Thymus (tissue), 11 donors: Measurements from ENCODE around the gene TEX264. TPM values are rescaled to one million over a fixed set of nuclear protein-coding genes. Genes with fewer than 3 reads are reported as not detected.

ENCODE experiments used
- DNase-seq, 9 donors: peaks; one replicate each; pipeline ENCODE4 v3.0.0-alpha.2; 2013; ENCODE audit warnings: low spot score in 9 of 9, low read depth in 6 of 9, missing footprints in 1 of 9
- H3K27ac ChIP-seq, 2 donors: one replicate each; pipeline ENCODE4 v1.5.1; 2013; ENCODE audit warnings: control low read depth in 1 of 2, low read depth in 1 of 2, low read length in 1 of 2, mild to moderate bottlenecking in 1 of 2, moderate library complexity in 1 of 2
- H3K27me3 ChIP-seq, 2 donors: one replicate each; pipeline ENCODE4 v1.5.1; 2013; ENCODE audit warnings: low read length in 1 of 2; ENCODE audit not compliant: control insufficient read depth in 2 of 2, insufficient read depth in 1 of 2
- H3K36me3 ChIP-seq, 2 donors: one replicate each; pipeline ENCODE4 v1.5.1; 2013; ENCODE audit warnings: low read length in 1 of 2, mild to moderate bottlenecking in 1 of 2, moderate library complexity in 1 of 2; ENCODE audit not compliant: control insufficient read depth in 2 of 2, insufficient read depth in 2 of 2
- H3K4me1 ChIP-seq, 2 donors: one replicate each; pipeline ENCODE4 v1.5.1; 2013; ENCODE audit warnings: low read length in 2 of 2; ENCODE audit not compliant: control insufficient read depth in 2 of 2, insufficient read depth in 2 of 2
- H3K4me3 ChIP-seq, 2 donors: one replicate each; pipeline ENCODE4 v1.5.1; 2013; ENCODE audit warnings: low read length in 2 of 2, control low read depth in 1 of 2, mild to moderate bottlenecking in 1 of 2
- H3K9me3 ChIP-seq, 2 donors: one replicate each; pipeline ENCODE4 v1.5.1; 2013; ENCODE audit warnings: low read length in 1 of 2, mild to moderate bottlenecking in 1 of 2; ENCODE audit not compliant: control insufficient read depth in 2 of 2, insufficient read depth in 1 of 2
- WGBS: extraction: QIAGEN DNeasy Blood & Tissue Kit; methylation state at CpG from one replicate; pipeline ENCODE4 v1.1.7; 2013; 5-methylcytosine and 5-hydroxymethylcytosine counted together
- polyA plus RNA-seq: library from polyadenylated mRNA; stranded (reverse); fragments of 200-250 nt; gene quantifications from one replicate; pipeline ENCODE4 v1.2.3, GENCODE V29; 2013
- total RNA-seq: library from RNA; stranded (reverse); fragments of 120-200 nt; gene quantifications from one replicate; pipeline ENCODE4 v1.2.4, GENCODE V29; 2013
- donor health status: healthy.

Gene TEX264
- total and polyA plus RNA-seq, 2 donors = 38.4 to 61.1 TPM

DNA sequence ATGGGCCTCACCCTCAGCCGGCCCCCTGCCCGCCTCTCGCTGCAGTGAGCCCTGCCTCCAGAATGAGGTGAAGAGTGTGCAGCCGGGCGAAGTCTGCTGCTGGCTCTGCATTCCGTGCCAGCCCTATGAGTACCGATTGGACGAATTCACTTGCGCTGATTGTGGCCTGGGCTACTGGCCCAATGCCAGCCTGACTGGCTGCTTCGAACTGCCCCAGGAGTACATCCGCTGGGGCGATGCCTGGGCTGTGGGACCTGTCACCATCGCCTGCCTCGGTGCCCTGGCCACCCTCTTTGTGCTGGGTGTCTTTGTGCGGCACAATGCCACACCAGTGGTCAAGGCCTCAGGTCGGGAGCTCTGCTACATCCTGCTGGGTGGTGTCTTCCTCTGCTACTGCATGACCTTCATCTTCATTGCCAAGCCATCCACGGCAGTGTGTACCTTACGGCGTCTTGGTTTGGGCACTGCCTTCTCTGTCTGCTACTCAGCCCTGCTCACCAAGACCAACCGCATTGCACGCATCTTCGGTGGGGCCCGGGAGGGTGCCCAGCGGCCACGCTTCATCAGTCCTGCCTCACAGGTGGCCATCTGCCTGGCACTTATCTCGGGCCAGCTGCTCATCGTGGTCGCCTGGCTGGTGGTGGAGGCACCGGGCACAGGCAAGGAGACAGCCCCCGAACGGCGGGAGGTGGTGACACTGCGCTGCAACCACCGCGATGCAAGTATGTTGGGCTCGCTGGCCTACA, 44.4 kb downstream of the TEX264 start:
- Histone ChIP-seq H3K27me3 (no peaks in the 10 kb centered on the region), H3K4me1 (no peaks in the 10 kb centered on the region), H3K27ac (no peak overlapping the region), H3K36me3 (no peaks in the 10 kb centered on the region), H3K4me3 (no peak overlapping the region), H3K9me3 (no peaks in the 10 kb centered on the region)
- 96% methylated on average over 36 of the region's 36 CpGs for WGBS
- DNase-seq = no peak

DNA sequence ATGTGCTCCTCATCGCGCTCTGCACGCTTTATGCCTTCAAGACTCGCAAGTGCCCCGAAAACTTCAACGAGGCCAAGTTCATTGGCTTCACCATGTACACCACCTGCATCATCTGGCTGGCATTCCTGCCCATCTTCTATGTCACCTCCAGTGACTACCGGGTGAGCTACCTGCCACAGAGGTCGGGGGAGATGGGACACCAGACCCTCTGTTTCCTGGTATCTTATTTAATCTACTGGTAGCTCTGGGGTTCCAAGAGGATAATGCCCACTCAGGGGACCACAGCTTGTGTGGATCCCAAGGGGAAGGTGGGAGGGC, 44.9 kb downstream of the TEX264 start:
- Histone ChIP-seq H3K36me3 (no peaks in the 10 kb centered on the region), H3K4me1 (no peaks in the 10 kb centered on the region), H3K27ac (no peak overlapping the region), H3K4me3 (no peak overlapping the region), H3K9me3 (no peaks in the 10 kb centered on the region), H3K27me3 (no peaks in the 10 kb centered on the region)
- no peak for DNase-seq
- WGBS = 96% methylated on average over 8 of the region's 8 CpGs

DNA sequence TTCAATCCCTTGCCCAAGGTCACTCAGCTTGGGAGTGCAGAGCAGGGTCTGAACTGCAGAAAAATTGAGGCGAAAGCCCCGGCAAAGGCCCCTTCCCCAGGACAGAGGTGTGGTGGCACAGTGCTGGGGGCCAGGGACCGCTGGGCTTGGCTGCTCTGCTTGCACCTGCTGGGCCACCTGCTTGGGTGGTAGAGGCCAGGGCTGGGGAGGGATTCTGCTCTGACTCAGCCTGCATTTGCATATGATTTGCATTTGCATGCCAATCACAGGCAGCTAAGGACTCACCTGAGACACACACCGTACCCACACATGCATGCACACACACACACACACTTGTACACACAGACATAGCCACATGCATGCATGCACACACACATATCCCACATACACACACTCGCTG, 45.8 kb downstream of the TEX264 start:
- Histone ChIP-seq H3K27ac (no peak overlapping the region), H3K27me3 (no peaks in the 10 kb centered on the region), H3K36me3 (no peaks in the 10 kb centered on the region), H3K9me3 (no peaks in the 10 kb centered on the region), H3K4me3 (no peak overlapping the region), H3K4me1 (no peaks in the 10 kb centered on the region)
- WGBS = 89% methylated on average over 5 of the region's 5 CpGs
- DNase-seq = no peak

DNA sequence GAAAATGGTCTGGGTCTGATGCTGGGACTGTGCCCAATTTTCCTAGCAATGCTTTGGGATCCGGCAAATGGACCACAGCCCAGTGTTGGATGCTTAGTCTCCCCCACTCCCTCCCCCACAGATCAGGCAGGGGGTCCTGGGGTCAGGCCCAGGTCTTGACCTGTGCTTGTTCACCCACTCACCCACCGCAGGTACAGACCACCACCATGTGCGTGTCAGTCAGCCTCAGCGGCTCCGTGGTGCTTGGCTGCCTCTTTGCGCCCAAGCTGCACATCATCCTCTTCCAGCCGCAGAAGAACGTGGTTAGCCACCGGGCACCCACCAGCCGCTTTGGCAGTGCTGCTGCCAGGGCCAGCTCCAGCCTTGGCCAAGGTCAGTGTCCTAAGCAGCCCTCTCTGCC, 46.4 kb downstream of the TEX264 start:
- DNase-seq = no peak
- Histone ChIP-seq H3K27ac (no peak overlapping the region), H3K27me3 (no peaks in the 10 kb centered on the region), H3K4me3 (no peak overlapping the region), H3K9me3 (no peaks in the 10 kb centered on the region), H3K36me3 (no peaks in the 10 kb centered on the region), H3K4me1 (no peaks in the 10 kb centered on the region)
- WGBS = 92% methylated on average over 10 of the region's 10 CpGs

DNA sequence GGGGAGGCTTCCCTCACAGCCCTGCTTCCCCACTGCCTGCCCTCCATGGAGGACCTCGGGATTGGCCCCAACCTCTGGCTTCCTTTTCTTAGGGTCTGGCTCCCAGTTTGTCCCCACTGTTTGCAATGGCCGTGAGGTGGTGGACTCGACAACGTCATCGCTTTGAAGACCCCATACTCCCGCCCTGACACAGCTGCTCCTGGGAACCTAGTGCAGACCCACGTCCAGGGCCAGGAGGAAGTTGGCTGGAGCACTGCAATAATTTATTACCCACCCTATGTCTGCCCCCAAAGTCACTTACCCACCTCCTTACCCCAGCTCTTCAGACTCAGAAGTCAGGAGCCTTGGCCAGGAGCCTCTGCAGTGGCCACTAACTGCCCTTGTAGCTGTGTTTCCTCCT, 46.9 kb downstream of the TEX264 start:
- Histone ChIP-seq H3K9me3 (no peaks in the 10 kb centered on the region), H3K27me3 (no peaks in the 10 kb centered on the region), H3K27ac (no peak overlapping the region), H3K4me1 (no peaks in the 10 kb centered on the region), H3K4me3 (no peak overlapping the region), H3K36me3 (no peaks in the 10 kb centered on the region)
- 78% methylated on average over 7 of the region's 7 CpGs for WGBS
- DNase-seq = no peak

DNA sequence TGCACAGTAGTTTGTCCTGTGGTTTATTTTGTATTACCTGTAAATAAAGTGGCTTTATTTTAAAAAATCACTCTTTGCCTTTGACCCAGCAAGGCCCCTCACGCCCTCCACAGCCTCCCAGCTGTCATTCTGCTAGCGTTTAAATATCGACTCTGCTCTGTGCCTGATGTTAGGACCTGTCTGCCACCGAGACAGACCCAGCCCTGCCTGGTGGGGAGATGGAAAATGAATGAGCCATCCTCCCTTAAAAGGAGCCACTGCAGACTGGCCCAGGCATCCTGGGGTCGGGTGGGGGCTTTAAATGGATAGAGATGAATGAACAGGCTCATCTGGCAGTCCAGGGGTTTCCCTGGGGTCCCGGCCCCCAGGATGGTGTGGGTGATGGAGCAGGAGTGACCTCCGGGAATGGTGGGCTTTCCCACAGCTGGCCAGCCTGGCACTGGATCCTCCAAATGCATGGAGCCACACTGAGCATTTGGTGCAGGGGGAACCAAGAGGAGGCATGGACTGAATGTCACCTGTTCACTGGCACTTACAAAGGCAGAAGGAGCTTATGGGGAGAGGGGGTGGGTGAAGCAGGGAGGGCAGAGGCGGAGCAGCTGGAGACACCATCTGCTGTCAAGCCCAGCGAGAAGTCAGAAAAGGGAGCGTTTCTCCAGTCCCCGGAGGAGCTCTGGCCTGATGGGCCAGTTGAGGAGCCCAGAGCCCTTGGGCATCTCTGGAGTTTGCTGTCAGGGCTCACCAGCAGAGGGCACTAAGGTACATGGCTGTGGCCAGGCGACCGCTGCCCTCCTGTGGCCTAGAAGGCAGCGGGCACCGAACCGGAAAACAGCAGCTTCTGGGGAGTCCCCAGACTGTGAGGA, 47.7 kb downstream of the TEX264 start:
- peak in 8 of 9 donors; percentile 16 to 61 (median 26) for DNase-seq
- H3K27me3 ChIP-seq = no peaks in the 10 kb centered on the region
- no peaks in the 10 kb centered on the region for H3K36me3 ChIP-seq
- WGBS = 62% methylated on average over 16 of the region's 16 CpGs
- H3K9me3 ChIP-seq = no peaks in the 10 kb centered on the region
- no peak overlapping the region for H3K27ac ChIP-seq
- H3K4me3 ChIP-seq = no peak overlapping the region
- no peaks in the 10 kb centered on the region for H3K4me1 ChIP-seq

DNA sequence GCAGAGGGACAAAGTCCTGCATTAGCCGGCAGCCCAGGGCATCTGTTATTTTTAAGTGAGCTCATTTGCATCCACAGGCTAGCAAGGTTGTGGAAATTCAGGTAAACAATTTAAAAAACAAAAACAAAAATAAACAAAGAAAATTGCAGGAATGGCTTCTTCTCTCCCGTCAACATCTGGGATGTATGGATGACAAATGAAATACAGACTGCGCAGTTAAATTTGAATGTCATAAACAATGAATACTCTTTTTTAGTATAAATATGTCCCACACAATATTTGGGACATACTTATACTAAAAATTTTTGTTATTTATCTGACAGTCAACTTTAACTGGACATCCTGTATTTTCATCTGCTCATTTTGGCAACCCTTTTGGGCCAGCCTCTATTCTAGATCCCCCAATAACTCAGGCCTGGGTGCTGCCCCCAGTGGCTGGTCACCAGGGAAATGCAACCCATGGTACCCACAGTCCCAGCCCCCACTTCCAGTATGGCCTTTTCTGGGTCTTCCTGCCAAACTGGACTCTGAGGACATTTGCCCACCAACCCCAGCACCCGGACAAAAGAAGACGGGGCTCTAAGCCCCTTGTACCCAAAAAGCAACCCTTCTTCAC, 48.5 kb downstream of the TEX264 start:
- H3K4me3 ChIP-seq = no peak overlapping the region
- no peak for DNase-seq
- no peaks in the 10 kb centered on the region for H3K27me3 ChIP-seq
- H3K36me3 ChIP-seq = no peaks in the 10 kb centered on the region
- H3K4me1 ChIP-seq = no peaks in the 10 kb centered on the region
- WGBS = 83% methylated on average over 5 of the region's 5 CpGs
- no peak overlapping the region for H3K27ac ChIP-seq
- no peaks in the 10 kb centered on the region for H3K9me3 ChIP-seq

DNA sequence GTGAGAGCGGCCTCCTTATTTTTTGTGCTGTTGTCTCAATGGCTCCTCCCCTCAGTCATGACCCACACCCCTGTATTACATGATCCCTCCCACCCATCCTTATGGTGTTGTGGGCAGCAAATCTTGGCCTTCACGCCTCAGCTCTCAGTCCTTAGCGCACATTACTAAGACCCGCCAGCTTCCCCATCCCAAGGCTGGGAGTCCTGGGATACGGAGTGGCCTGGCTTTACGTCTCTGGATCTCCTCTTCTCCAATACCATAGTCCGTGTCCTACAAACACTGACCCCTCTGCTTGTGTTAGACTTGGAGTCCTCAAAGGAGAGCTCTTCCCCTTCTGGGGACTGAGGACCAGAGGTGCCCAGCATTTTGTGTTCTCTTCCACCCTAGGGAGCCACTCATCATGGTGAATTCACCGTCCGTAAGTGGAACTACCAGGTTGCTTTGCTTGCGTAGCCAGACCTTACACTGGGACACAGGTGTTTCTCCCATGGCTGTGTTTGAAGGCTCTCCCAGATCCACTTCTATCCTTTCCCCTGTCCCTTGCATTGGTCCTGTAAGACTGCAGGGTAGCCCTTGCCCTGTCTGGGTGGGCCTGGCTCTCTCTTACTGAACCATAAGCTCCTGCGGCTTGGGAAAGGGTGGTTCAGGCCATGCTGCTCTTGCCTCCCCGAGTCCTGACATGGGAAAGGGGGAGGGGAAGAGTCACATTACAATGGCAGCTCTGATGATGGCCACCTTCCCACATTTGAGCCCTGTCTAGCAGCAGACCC, 49.4 kb downstream of the TEX264 start:
- no peaks in the 10 kb centered on the region for H3K4me1 ChIP-seq
- no peak for DNase-seq
- H3K27me3 ChIP-seq = no peaks in the 10 kb centered on the region
- H3K27ac ChIP-seq = no peak overlapping the region
- no peaks in the 10 kb centered on the region for H3K36me3 ChIP-seq
- H3K9me3 ChIP-seq = no peaks in the 10 kb centered on the region
- no peak overlapping the region for H3K4me3 ChIP-seq
- 97% methylated on average over 12 of the region's 12 CpGs for WGBS
